GM18909 (cell line): Measurements from ENCODE around the gene COL26A1.
"Not testable (repeated sequence)": the region's sequence is repeated elsewhere in the genome, so short reads cannot be mapped to it uniquely, and the experiment has no call there.

Source experiments
- ATAC-seq: cut with Tn5 transposase; IDR thresholded peaks from one replicate; pipeline ENCODE4 v1.9.1; 2021; ENCODE audit warnings: mild to moderate bottlenecking; ENCODE audit not compliant: unreplicated experiment, poor library complexity

COL26A1 gene

GRCh38 chr7:101546308-101546936, 183.7 kb downstream of the COL26A1 start:
- no peak for ATAC-seq

GRCh38 chr7:101547022-101547915, 184.6 kb downstream of the COL26A1 start:
- no peak for ATAC-seq

DNA sequence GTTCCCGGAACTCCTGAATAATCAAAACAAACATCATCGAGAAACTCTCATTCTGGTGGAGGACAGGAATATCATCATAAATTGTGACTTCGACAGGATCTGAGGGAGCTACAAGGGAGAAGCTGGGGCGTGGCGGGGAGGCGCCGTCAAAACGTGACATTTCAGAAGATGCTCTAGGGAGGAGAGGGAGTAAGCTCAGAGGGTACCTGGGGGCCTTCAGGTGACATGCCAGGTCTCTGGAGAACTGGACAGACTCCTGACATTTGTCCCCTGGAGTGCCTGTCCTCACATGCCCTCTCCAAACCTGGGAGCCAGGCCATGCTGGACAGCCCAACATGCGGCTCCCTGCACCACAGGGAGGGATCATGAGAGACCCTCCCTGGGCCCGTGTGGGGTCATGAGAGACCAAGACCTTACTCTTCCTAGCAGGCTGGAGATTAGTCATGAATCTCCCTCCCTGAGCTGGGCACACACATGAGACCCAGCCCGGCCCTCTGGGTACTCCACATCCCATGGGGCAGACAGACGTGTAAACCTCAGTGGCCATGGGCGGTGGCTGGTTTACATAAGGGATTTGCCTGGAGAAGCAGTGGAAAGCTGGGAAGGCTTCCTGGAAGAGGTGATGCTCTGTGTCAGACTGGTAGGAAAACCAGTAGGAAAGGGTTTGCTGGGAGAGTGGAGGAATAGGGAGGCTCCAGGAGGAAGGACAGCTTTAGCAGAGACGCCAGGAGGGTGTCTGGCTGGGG, 185.4 kb downstream of the COL26A1 start:
- ATAC-seq = no peak

GRCh38 chr7:101549734-101550133, 187.1 kb downstream of the COL26A1 start:
- ATAC-seq = no peak

DNA sequence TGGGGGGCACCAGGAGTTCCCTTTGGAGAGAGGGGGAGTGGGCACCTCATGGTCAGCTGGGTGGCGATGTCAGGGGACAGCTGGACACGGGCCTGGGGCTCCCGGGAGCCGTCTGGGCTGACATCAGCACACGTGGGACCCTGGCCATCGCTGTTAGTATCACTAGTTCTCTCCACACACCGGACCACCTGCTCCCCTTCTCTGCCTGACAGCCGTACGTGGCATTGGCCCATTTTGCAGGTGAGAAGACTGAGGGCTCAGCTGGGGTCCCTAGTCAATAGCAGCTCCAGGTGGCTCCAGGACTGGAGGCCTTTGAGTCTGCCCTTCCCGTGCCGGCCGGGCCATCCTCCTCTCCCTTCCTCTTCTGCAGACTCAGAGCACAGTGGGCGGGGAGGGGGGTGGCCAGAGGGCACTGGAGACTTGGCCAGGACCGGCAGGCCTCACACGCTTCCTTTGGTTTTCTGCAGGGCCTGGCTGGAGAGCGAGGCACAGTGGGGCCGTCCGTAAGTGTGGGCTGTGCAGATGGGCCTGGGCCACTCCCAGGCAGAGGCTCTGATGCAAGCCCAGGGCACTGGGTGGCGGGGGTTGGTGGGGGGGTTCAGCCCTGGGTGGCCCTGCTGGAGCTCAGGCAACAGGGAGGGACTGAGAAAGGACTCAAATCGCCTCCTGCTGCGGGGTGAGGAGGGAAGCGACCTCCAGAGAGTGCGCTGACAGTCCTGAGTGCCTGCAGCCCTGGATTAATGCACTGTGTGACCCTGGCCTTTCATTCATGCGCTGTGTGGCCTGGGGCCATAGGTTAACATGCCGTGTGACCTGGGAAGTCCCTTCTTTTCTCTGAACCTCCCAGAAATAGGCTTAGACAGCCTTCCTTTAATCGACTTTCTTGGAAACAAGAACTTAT, 188.2 kb downstream of the COL26A1 start:
- ATAC-seq = no peak

DNA sequence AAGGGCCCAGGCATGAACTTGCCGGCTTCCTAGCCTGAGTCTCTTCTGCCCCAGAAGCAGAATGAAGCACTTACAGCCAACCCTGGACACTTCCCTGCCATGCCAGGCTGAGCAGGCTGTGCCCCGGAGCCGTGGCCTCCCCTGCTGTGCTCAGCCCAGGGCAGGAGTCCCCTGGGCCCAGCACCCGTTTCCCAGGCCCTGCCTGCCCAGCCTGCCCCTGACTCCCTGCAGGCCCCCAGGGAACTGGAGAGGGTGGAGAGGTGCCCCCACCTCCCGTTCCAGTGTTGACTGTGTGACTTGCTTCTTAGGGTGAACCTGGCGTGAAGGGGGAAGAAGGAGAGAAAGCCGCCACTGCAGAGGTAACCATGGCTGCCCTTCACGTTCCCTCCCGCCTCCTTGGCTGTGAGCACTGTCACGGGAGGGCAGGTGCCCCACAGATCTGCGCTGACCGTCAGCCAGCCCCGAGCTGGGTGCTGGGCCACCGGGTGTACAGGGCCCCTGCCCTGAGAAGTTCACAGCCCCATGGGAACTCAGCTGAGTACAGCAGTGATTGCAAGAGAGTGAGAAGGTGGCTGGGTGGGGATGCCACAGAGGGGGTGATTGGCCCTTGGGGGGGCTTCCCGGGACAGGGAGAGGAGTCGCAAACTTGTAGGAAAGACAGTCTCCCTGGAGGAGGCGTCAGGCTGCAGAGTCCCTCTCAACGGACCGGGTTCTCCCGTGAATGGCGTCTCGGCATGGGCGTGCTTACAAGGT, 190.5 kb downstream of the COL26A1 start:
- no peak for ATAC-seq

- no peak for ATAC-seq
Measured at GRCh38 chr7:101553771-101554445, 191.2 kb downstream of the COL26A1 start.

- no peak for ATAC-seq
Measured at GRCh38 chr7:101554584-101555268, 192.1 kb downstream of the COL26A1 start.

DNA sequence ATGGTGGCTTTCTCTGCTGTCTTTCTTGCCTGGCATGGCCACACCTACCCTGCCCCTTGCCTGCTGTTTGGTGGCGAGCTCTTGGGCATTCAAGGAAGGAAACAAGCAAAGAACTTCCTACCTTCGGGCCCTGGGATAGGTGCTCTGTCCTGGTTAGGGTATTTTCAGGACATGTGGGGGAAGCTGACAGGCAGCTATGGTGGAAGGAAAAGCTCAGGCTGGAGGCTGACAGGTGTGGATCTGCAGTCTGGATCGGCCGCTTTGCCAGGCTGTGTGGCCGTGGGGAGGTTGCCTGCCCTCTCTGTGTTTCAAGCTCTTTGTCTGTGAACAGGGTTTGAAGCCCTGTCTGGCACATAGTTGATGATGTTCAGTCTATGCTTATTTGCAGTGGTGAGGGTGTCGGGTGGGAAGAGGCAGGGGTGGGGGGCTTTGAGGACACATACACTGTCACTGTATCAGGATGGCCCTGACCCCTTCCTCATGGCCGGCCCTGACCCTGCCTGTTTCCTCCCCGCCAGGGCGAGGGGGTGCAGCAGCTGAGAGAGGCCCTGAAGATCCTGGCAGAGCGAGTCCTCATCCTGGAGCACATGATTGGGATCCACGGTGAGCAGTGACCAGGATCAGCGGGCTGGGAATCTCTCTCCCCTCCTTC, 192.7 kb downstream of the COL26A1 start:
- ATAC-seq = no peak

DNA sequence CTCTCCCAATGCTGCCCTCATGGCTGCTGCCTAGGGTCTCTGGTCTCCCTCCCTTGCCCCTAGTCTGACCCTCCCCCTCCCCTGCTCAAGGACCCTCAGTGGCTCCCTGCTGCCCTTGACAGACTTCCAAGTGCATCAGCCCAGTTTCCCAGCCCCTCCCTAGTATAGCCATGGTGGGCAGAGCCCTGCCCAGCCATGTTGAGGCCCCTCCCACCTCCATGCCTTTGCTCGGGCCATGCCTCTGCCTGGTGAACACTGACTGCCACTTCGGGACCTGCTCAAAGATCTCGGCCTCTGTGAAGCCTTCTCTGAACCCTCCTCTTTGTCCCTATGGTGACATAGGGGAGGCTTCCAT, 193.2 kb downstream of the COL26A1 start:
- ATAC-seq = no peak

- no peak for ATAC-seq
Measured at GRCh38 chr7:101556453-101556968, 193.8 kb downstream of the COL26A1 start.

DNA sequence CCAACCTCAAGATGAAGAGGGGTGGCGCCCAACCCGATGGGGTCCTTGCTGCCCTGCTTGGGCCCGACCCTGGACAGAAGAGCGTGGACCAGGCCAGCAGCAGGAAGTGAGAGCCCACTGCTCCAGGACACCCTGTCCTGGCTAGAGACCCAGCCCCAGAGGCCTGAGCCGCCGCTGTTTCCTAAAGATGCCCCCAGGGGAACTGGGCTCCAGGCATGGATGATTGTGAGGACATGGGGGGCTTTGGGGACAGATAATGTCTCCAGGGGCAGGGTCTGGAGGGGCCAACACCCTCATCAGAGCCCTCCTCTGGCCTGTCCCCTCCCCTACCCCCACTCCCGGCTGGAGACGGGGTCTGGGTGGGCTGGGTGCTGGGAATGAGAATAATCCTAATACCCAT, 194.7 kb downstream of the COL26A1 start:
- no peak for ATAC-seq

DNA sequence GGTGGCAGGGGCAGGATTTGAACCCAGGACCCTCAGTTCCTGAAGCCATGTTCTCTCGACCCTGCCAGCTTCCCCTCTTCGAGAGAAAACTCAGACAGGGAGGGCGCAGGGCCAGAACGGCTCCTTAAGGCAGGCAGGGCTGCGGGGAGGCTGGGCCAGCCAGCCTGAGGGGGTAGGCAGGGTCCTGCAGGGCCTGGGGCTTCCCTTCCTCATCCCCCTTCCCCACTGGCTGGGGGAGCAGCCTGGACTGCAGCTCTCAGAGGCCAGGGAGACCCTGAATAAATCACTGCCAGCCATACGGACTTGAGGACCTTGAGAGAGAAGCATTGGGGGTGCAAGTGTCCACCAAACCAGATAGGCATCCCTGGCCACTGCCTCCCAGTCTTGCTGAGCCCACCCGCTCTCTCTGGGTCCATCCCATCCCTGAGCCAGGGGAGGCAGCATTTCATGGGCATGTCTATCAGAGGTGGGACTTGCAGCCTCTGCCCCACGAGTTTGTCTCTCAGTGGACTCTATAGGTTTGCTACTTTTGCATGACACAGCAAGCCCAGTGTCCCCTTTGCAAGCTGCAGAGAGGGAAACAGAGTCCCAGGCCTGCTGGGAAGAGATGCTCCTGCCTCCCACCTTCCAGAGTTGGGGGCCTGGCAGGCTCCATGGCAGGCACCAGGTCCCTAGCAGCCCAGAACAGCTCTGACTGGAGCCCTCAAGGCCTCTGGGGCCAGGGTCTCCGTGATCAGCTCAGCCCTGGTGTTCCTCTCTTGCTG, 195.5 kb downstream of the COL26A1 start:
- no peak for ATAC-seq

GRCh38 chr7:101558742-101559325, 196.2 kb downstream of the COL26A1 start:
- ATAC-seq = no peak

GRCh38 chr7:101559586-101559985, 196.9 kb downstream of the COL26A1 start:
- ATAC-seq = no peak

- ATAC-seq = not testable (repeated sequence)
Measured at GRCh38 chr7:101560021-101560420, 197.3 kb downstream of the COL26A1 start.

DNA sequence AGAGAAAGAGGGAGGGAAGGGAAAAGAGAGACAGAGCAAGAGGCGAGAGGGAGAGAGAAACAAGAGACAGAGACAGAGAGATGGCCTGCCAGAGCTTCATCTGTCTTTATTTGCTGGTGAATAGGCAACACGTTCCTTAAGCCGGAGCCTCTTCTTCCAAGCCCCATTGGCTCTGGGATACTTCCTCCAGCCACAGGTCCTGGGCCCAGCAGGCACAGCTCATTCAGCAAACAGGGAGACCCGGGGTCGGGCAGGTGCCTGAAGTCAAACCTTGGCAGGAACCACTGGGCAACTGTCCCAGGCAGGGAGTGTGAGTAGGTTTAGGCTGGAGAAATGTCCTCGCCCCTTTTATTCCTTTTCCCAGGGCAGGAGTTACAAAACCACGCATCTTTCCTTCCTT, 198.2 kb downstream of the COL26A1 start:
- ATAC-seq = no peak
